ENCODE results near the gene EEFSEC. TPM values are rescaled to one million over a fixed set of nuclear protein-coding genes. Genes with fewer than 3 reads are reported as not detected.
A peak's percentile ranks its signal among the peaks of the same experiment; 100 is the strongest.

Gene EEFSEC
- total and polyA plus RNA-seq, 10 donors: 8.5 to 19.2 (median 14.2) TPM

- H3K27me3 ChIP-seq (replicated peaks in 1 of 7): no peaks in the 10 kb centered on the region
- 91 to 94% (median 92%) methylated on average over 13 of the region's 13 CpGs for WGBS, 5 donors
- DNase-seq: no peak
- intact Hi-C loops (cut with DNase I; ENCODE audit: low total_unique reads): no loop called here
- no peak overlapping the region for H3K4me3 ChIP-seq
- TF ChIP-seq POLR2A (IDR thresholded peaks at IDR 0.05) (no peak), POLR2AphosphoS5 (IDR thresholded peaks at IDR 0.05) (no peak), CTCF (IDR thresholded peaks at IDR 0.05 in 8 of 11, conservative IDR thresholded peaks at IDR 0.05 in 3 of 11) (no peak)
- peaks cover 0 to 22% (median 0%) of the 10 kb centered on the region in 6 donors for H3K36me3 ChIP-seq
- H3K9me3 ChIP-seq: peaks cover 3 to 28% (median 24%) of the 10 kb centered on the region in 8 donors
- peaks cover 0 to 7% (median 0%) of the 10 kb centered on the region in 6 donors for H3K4me1 ChIP-seq
- H3K27ac ChIP-seq: peak overlapping the region in 1 of 8 donors; percentile 7
Observed at GRCh38 chr3:128218548-128219257, 65.4 kb downstream of the EEFSEC start.

- 91 to 96% (median 93%) methylated on average over 3 of the region's 3 CpGs for WGBS, 5 donors
- TF ChIP-seq POLR2A (IDR thresholded peaks at IDR 0.05): no peak
- no peak for TF ChIP-seq POLR2AphosphoS5 (IDR thresholded peaks at IDR 0.05)
- TF ChIP-seq CTCF (IDR thresholded peaks at IDR 0.05 in 8 of 11, conservative IDR thresholded peaks at IDR 0.05 in 3 of 11): no peak
- H3K27me3 ChIP-seq (replicated peaks in 1 of 7): no peaks in the 10 kb centered on the region
Observed at GRCh38 chr3:128221328-128221727, 68.0 kb downstream of the EEFSEC start.

GRCh38 chr3:128222796-128223385 is 69.6 kb downstream of the EEFSEC start:
- H3K27ac ChIP-seq: no peak overlapping the region
- no peak for DNase-seq
- peaks cover 0 to 22% (median 0%) of the 10 kb centered on the region in 6 donors for H3K36me3 ChIP-seq
- H3K9me3 ChIP-seq: peaks cover 3 to 32% (median 25%) of the 10 kb centered on the region in 8 donors
- H3K4me1 ChIP-seq: peaks cover 0 to 7% (median 0%) of the 10 kb centered on the region in 6 donors
- TF ChIP-seq CTCF (IDR thresholded peaks at IDR 0.05 in 8 of 11, conservative IDR thresholded peaks at IDR 0.05 in 3 of 11): no peak
- no peak for TF ChIP-seq POLR2A (IDR thresholded peaks at IDR 0.05)
- TF ChIP-seq POLR2AphosphoS5 (IDR thresholded peaks at IDR 0.05): no peak
- intact Hi-C loops (cut with DNase I; ENCODE audit: low total_unique reads): no loop called here
- no peak overlapping the region for H3K4me3 ChIP-seq
- H3K27me3 ChIP-seq (replicated peaks in 1 of 7): no peaks in the 10 kb centered on the region

More at GRCh38 chr3:128221328-128221727, 68.0 kb downstream of the EEFSEC start:
- Histone ChIP-seq H3K4me3 (no peak overlapping the region), H3K27ac (no peak overlapping the region), H3K36me3 (peaks cover 0 to 22% (median 0%) of the 10 kb centered on the region in 6 donors), H3K4me1 (peaks cover 0 to 7% (median 0%) of the 10 kb centered on the region in 6 donors), H3K9me3 (peaks cover 3 to 32% (median 25%) of the 10 kb centered on the region in 8 donors)
- intact Hi-C loops (cut with DNase I; ENCODE audit: low total_unique reads): no loop called here
- no peak for DNase-seq

GRCh38 chr3:128226186-128226725 is 73.0 kb downstream of the EEFSEC start:
- DNase-seq: no peak
- peaks cover 0 to 7% (median 0%) of the 10 kb centered on the region in 6 donors for H3K4me1 ChIP-seq
- TF ChIP-seq POLR2A (IDR thresholded peaks at IDR 0.05): no peak
- TF ChIP-seq POLR2AphosphoS5 (IDR thresholded peaks at IDR 0.05): no peak
- TF ChIP-seq CTCF (IDR thresholded peaks at IDR 0.05 in 8 of 11, conservative IDR thresholded peaks at IDR 0.05 in 3 of 11): no peak
- H3K36me3 ChIP-seq: peaks cover 0 to 8% (median 0%) of the 10 kb centered on the region in 6 donors
- intact Hi-C loops (cut with DNase I; ENCODE audit: low total_unique reads): no loop called here
- no peak overlapping the region for H3K27ac ChIP-seq
- no peaks in the 10 kb centered on the region for H3K27me3 ChIP-seq (replicated peaks in 1 of 7)
- no peak overlapping the region for H3K4me3 ChIP-seq
- 73 to 84% (median 80%) methylated on average over 8 of the region's 8 CpGs for WGBS, 5 donors
- peaks cover 3 to 28% (median 25%) of the 10 kb centered on the region in 8 donors for H3K9me3 ChIP-seq
